Stomach (tissue), 9 donors: ENCODE data around the gene TMEM115. TPM values are rescaled to one million over a fixed set of nuclear protein-coding genes. Genes with fewer than 3 reads are reported as not detected.

Experiments used
- DNase-seq, 2 donors: peaks; one replicate each; pipeline versions ENCODE4 v3.0.0 to v3.0.0-alpha.2; 2013 to 2019
- H3K27ac ChIP-seq, 5 donors: fragments of 200-600 bp in 4 of 5; sonication (generic) in 4 of 5; one replicate each; pipeline ENCODE4 v1.5.1; 2013 to 2019; ENCODE audit warnings: mild to moderate bottlenecking in 1 of 5, moderate library complexity in 1 of 5
- H3K27me3 ChIP-seq, 3 donors: fragments of 200-600 bp; sonication (generic); one replicate each; pipeline ENCODE4 v1.5.1; 2017 to 2019; ENCODE audit warnings: mixed run types in 1 of 3
- H3K36me3 ChIP-seq, 4 donors: fragments of 200-600 bp; sonication (generic); 1 replicate in 3 of 4; 2 replicates in 1 of 4; pipeline ENCODE4 v1.5.1; 2016 to 2019
- H3K4me1 ChIP-seq, 4 donors: fragments of 200-600 bp; sonication (generic); one replicate each; pipeline ENCODE4 v1.5.1; 2016 to 2019
- H3K4me3 ChIP-seq, 4 donors: fragments of 200-600 bp; sonication (generic) in 3 of 4; one replicate each; pipeline ENCODE4 v1.5.1; 2016 to 2019; ENCODE audit warnings: mild to moderate bottlenecking in 1 of 4
- H3K9me3 ChIP-seq, 4 donors: fragments of 200-600 bp; sonication (generic); one replicate each; pipeline ENCODE4 v1.5.1; 2016 to 2019
- CTCF ChIP-seq, 7 experiments: fragments of 450-650 bp in 4 of 7; fragments of 200-600 bp in 3 of 7; sonication (generic) in 3 of 7; IDR thresholded peaks; one replicate each; pipeline ENCODE4 v1.5.1; 2016 to 2019; ENCODE audit warnings: antibody characterized with exemption in 7 of 7, control low read depth in 2 of 7, mild to moderate bottlenecking in 1 of 7
- EP300 ChIP-seq: sonication (generic); formaldehyde crosslinking; IDR thresholded peaks from one replicate; pipeline ENCODE4 v1.6.1; 2017; ENCODE audit warnings: antibody characterized with exemption
- POLR2A ChIP-seq, 4 donors: fragments of 450-650 bp; IDR thresholded peaks; one replicate each; pipeline ENCODE4 v1.6.1; 2016; ENCODE audit warnings: antibody characterized with exemption in 4 of 4, control low read depth in 2 of 4, mild to moderate bottlenecking in 1 of 4, moderate library complexity in 1 of 4
- POLR2AphosphoS5 ChIP-seq, 3 donors: sonication (generic); formaldehyde crosslinking; IDR thresholded peaks; one replicate each; pipeline ENCODE4 v1.6.1; 2016; ENCODE audit warnings: antibody characterized with exemption in 3 of 3
- WGBS, 5 donors: extraction: QIAGEN DNeasy Blood & Tissue Kit in 3 of 5; methylation state at CpG; one replicate each; pipeline versions ENCODE4 v1.1.5 to v1.1.7; 2013 to 2018; 5-methylcytosine and 5-hydroxymethylcytosine counted together
- intact Hi-C: fragments of 100-400 bp; cut with DNase I; formaldehyde crosslinking; loops from one replicate; pipeline ENCODE4 v1.15.1; 2023; ENCODE audit warnings: low total_unique reads
- polyA plus RNA-seq, 3 donors: library from polyadenylated mRNA; stranded (reverse); fragments of 200-250 nt; gene quantifications; one replicate each; pipeline ENCODE4 v1.2.3, GENCODE V29; 2013
- total RNA-seq, 5 donors: library from RNA; depleted of rRNA; stranded (reverse); fragments of >200 nt; gene quantifications; one replicate each; pipeline versions ENCODE4 v1.1.0 to v1.2.3, GENCODE V29; 2014 to 2016
- donor health status: healthy with polysubstance abuse.
- donor health status: Bipolar disorder and iron deficiency.
- donor health status: healthy.

TMEM115 gene
- total and polyA plus RNA-seq, 8 donors, result 14.6 to 128 (median 27.4) TPM

GRCh38 chr3:50323092-50323600 lies 36.2 kb downstream of the TMEM115 start:
- WGBS, 5 donors, result 28 to 49% (median 35%) methylated on average over 4 of the region's 4 CpGs
- intact Hi-C loops, result no loop called here

GRCh38 chr3:50322386-50323091 lies 36.8 kb downstream of the TMEM115 start, which contains the start of gene HYAL2:
HYAL2 (minus strand) TSS chr3:50322745; CDS start chr3:50320489, 2,256 bp downstream.
- H3K27ac ChIP-seq, result peak within 1 kb of the TSS; percentile 91 to 96 (median 95)
- TF ChIP-seq POLR2AphosphoS5 (IDR thresholded peaks at IDR 0.05) (peak in 2 of 3 donors; percentile 11 to 60), CTCF (IDR thresholded peaks at IDR 0.05) (no peak)
- peaks cover 60 to 92% (median 78%) of the 10 kb centered on the region in 4 donors for H3K4me1 ChIP-seq
- intact Hi-C loops, result no loop called here
- H3K9me3 ChIP-seq, result no peaks in the 10 kb centered on the region
- DNase-seq, result peak; percentile 67 to 69
- peak within 1 kb of the TSS; percentile 82 to 92 (median 86) for H3K4me3 ChIP-seq
- 17 to 38% (median 30%) methylated on average over 20 to 31 of the region's 31 CpGs for WGBS, 5 donors
- H3K27me3 ChIP-seq, result no peaks in the 10 kb centered on the region
- peaks cover 16 to 43% (median 38%) of the 10 kb centered on the region in 4 donors for H3K36me3 ChIP-seq

More at GRCh38 chr3:50323092-50323600, 36.2 kb downstream of the TMEM115 start:
- DNase-seq, result peak in 1 of 2 donors; percentile 75
- H3K9me3 ChIP-seq, result no peaks in the 10 kb centered on the region
- peaks cover 55 to 88% (median 75%) of the 10 kb centered on the region in 4 donors for H3K4me1 ChIP-seq
- H3K27ac ChIP-seq, result peak overlapping the region; percentile 91 to 96 (median 95)
- H3K36me3 ChIP-seq, result peaks cover 14 to 38% (median 32%) of the 10 kb centered on the region in 4 donors
- H3K27me3 ChIP-seq, result no peaks in the 10 kb centered on the region
- TF ChIP-seq POLR2A (IDR thresholded peaks at IDR 0.05) (no peak), POLR2AphosphoS5 (IDR thresholded peaks at IDR 0.05) (no peak), EP300 (no peak), CTCF (IDR thresholded peaks at IDR 0.05) (no peak)
- no peak overlapping the region for H3K4me3 ChIP-seq

- 13 to 28% (median 15%) methylated on average over 6 to 14 of the region's 14 CpGs for WGBS, 5 donors
Measured at GRCh38 chr3:50322115-50322385, 37.3 kb downstream of the TMEM115 start.

GRCh38 chr3:50321336-50322114 lies 37.8 kb downstream of the TMEM115 start:
- TF ChIP-seq POLR2A (IDR thresholded peaks at IDR 0.05) (no peak), EP300 (no peak), POLR2AphosphoS5 (IDR thresholded peaks at IDR 0.05) (peak in 2 of 3 donors; percentile 65 to 80), CTCF (IDR thresholded peaks at IDR 0.05) (peak in 5 of 7 experiments; percentile 21 to 59 (median 47))
- no peaks in the 10 kb centered on the region for H3K9me3 ChIP-seq
- peaks cover 61 to 92% (median 78%) of the 10 kb centered on the region in 4 donors for H3K4me1 ChIP-seq
- WGBS, 5 donors, result 0 to 1% (median 0%) methylated on average over 32 to 59 of the region's 59 CpGs
- H3K4me3 ChIP-seq, result peak overlapping the region; percentile 82 to 92 (median 86)
- no peaks in the 10 kb centered on the region for H3K27me3 ChIP-seq
- peak; percentile 92 to 96 for DNase-seq
- peak overlapping the region; percentile 91 to 96 (median 95) for H3K27ac ChIP-seq
- intact Hi-C loops, result no loop called here
- H3K36me3 ChIP-seq, result peaks cover 23 to 44% (median 41%) of the 10 kb centered on the region in 4 donors

More at GRCh38 chr3:50322115-50322385, 37.3 kb downstream of the TMEM115 start:
- Histone ChIP-seq H3K9me3 (no peaks in the 10 kb centered on the region), H3K4me3 (peak overlapping the region; percentile 82 to 92 (median 86)), H3K36me3 (peaks cover 20 to 43% (median 40%) of the 10 kb centered on the region in 4 donors), H3K27ac (peak overlapping the region; percentile 91 to 96 (median 95)), H3K27me3 (no peaks in the 10 kb centered on the region), H3K4me1 (peaks cover 60 to 92% (median 78%) of the 10 kb centered on the region in 4 donors)
- intact Hi-C loops, result no loop called here
- TF ChIP-seq EP300 (no peak), POLR2AphosphoS5 (IDR thresholded peaks at IDR 0.05) (peak in 1 of 3 donors; percentile 25)
- DNase-seq, result no peak
